ENCODE results near the gene SCARF1. TPM values are rescaled to one million over a fixed set of nuclear protein-coding genes. Genes with fewer than 3 reads are reported as not detected.

SCARF1 gene
- total and polyA plus RNA-seq, 4 donors = 0.63 to 31.6 (median 9.6) TPM

- no peaks in the 10 kb centered on the region for H3K4me1 ChIP-seq (ENCODE audit: control insufficient read depth in 1 of 2, insufficient read depth in 2 of 2, low read length in 2 of 2)
- no peaks in the 10 kb centered on the region for H3K36me3 ChIP-seq (ENCODE audit: control insufficient read depth in 1 of 2, insufficient read depth in 2 of 2, low read length in 1 of 2)
- H3K9me3 ChIP-seq (ENCODE audit: control insufficient read depth, low read length) = no peaks in the 10 kb centered on the region
- WGBS, 2 donors = 90 to 93% methylated on average over 6 of the region's 6 CpGs
- ATAC-seq (ENCODE audit: low FRiP score) = no peak
- intact Hi-C loops (cut with DNase I) = no loop called here
- H3K4me3 ChIP-seq (ENCODE audit: low read length in 2 of 2) = no peak overlapping the region
- no peak overlapping the region for H3K27ac ChIP-seq (ENCODE audit: low read depth in 1 of 2, low read length in 2 of 2)
- H3K27me3 ChIP-seq (ENCODE audit: control insufficient read depth in 1 of 2, insufficient read depth in 2 of 2, low read length in 1 of 2) = no peaks in the 10 kb centered on the region
- no peak for DNase-seq
Measured at GRCh38 chr17:1625581-1625980, 20.0 kb downstream of the SCARF1 start.

DNA sequence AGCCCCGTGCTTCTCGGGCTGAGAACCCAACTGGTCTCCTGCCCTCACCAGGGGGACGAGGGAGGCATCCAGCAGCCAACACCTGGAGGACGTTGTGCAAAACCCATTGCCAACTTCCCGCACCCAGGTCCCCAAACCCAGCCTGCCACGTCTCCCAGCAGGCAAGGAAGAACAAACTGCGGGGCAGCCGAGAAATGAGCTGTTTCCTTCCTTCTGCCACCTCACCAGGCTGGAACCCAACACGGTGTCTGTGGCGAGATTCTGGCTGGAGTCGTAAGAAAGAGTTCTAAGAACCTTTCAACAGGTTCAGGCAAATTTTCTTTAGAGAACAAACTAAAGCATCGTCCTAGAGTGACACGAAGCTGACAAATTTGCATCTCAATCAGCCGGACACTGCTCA is 20.5 kb downstream of the SCARF1 start:
- WGBS, 2 donors = 91 to 97% methylated on average over 14 of the region's 14 CpGs
- Histone ChIP-seq H3K9me3 (ENCODE audit: control insufficient read depth, low read length) (no peaks in the 10 kb centered on the region), H3K27me3 (ENCODE audit: control insufficient read depth in 1 of 2, insufficient read depth in 2 of 2, low read length in 1 of 2) (no peaks in the 10 kb centered on the region), H3K4me3 (ENCODE audit: low read length in 2 of 2) (no peak overlapping the region), H3K27ac (ENCODE audit: low read depth in 1 of 2, low read length in 2 of 2) (no peak overlapping the region), H3K36me3 (ENCODE audit: control insufficient read depth in 1 of 2, insufficient read depth in 2 of 2, low read length in 1 of 2) (no peaks in the 10 kb centered on the region), H3K4me1 (ENCODE audit: control insufficient read depth in 1 of 2, insufficient read depth in 2 of 2, low read length in 2 of 2) (no peaks in the 10 kb centered on the region)
- intact Hi-C loops (cut with DNase I) = no loop called here
- DNase-seq (no peak), ATAC-seq (ENCODE audit: low FRiP score) (no peak)

DNA sequence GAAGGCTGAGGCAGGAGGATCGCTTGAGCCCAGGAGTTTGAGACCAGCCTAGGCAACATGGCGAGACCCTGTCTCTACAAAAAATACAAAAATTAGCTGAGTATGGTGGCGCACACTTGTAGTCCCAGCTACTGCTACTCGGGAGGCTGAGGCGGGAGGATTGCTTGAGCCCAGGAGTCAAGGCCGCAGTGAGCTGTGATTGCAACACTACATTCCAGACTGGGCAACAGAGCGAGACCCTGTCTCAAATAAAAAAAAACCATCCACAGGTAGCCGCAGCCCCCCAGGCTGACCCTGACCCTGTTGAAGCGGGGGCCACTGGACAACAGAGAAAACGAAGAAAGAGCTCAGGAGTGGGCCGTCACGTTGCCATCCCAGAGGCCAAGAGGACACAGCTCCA is 20.9 kb downstream of the SCARF1 start:
- H3K27me3 ChIP-seq (ENCODE audit: control insufficient read depth in 1 of 2, insufficient read depth in 2 of 2, low read length in 1 of 2) = no peaks in the 10 kb centered on the region
- no peak overlapping the region for H3K4me3 ChIP-seq (ENCODE audit: low read length in 2 of 2)
- no peak for DNase-seq
- no peaks in the 10 kb centered on the region for H3K36me3 ChIP-seq (ENCODE audit: control insufficient read depth in 1 of 2, insufficient read depth in 2 of 2, low read length in 1 of 2)
- ATAC-seq (ENCODE audit: low FRiP score) = no peak
- intact Hi-C loops (cut with DNase I) = no loop called here
- no peaks in the 10 kb centered on the region for H3K9me3 ChIP-seq (ENCODE audit: control insufficient read depth, low read length)
- 89 to 91% methylated on average over 12 of the region's 12 CpGs for WGBS, 2 donors
- H3K27ac ChIP-seq (ENCODE audit: low read depth in 1 of 2, low read length in 2 of 2) = no peak overlapping the region
- H3K4me1 ChIP-seq (ENCODE audit: control insufficient read depth in 1 of 2, insufficient read depth in 2 of 2, low read length in 2 of 2) = no peaks in the 10 kb centered on the region

DNA sequence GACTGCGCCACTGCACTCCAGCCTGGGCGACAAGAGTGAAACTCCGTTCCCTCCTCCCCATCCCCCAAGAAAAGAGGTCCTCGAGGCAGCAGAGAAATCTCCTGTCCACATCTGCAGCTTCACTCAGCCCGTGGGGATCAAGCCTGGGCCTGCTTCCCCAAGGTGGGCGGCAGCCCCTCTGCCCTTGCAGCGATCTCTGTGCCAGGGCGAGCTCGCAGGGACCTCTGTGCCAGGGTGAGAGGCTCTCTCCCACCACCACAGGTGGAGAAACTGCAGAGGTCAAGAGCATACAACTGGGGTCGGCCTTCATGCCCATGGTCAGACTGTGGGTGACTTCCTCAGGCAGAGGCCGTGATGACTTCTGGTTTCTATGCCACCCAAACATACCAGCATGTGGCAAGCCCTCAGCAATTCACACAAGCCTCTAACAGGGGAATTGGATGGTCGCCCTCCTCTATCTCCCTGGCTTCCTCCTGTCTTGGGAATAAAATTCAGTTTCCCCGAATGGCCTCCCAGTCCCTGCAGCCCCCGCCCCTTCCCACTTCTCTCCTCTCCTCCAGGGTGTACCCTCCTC is 22.4 kb downstream of the SCARF1 start:
- WGBS, 2 donors = 95 to 96% methylated on average over 14 of the region's 14 CpGs
- intact Hi-C loops (cut with DNase I) = no loop called here
- H3K36me3 ChIP-seq (ENCODE audit: control insufficient read depth in 1 of 2, insufficient read depth in 2 of 2, low read length in 1 of 2) = no peaks in the 10 kb centered on the region
- DNase-seq = no peak
- H3K9me3 ChIP-seq (ENCODE audit: control insufficient read depth, low read length) = no peaks in the 10 kb centered on the region
- no peak overlapping the region for H3K4me3 ChIP-seq (ENCODE audit: low read length in 2 of 2)
- H3K4me1 ChIP-seq (ENCODE audit: control insufficient read depth in 1 of 2, insufficient read depth in 2 of 2, low read length in 2 of 2) = no peaks in the 10 kb centered on the region
- H3K27ac ChIP-seq (ENCODE audit: low read depth in 1 of 2, low read length in 2 of 2) = no peak overlapping the region
- H3K27me3 ChIP-seq (ENCODE audit: control insufficient read depth in 1 of 2, insufficient read depth in 2 of 2, low read length in 1 of 2) = no peaks in the 10 kb centered on the region
- no peak for ATAC-seq (ENCODE audit: low FRiP score)

GRCh38 chr17:1621273-1621954 is 24.1 kb downstream of the SCARF1 start:
- 85 to 87% methylated on average over 22 of the region's 22 CpGs for WGBS, 2 donors
- Histone ChIP-seq H3K27ac (ENCODE audit: low read depth in 1 of 2, low read length in 2 of 2) (no peak overlapping the region), H3K9me3 (ENCODE audit: control insufficient read depth, low read length) (no peaks in the 10 kb centered on the region), H3K36me3 (ENCODE audit: control insufficient read depth in 1 of 2, insufficient read depth in 2 of 2, low read length in 1 of 2) (no peaks in the 10 kb centered on the region), H3K27me3 (ENCODE audit: control insufficient read depth in 1 of 2, insufficient read depth in 2 of 2, low read length in 1 of 2) (no peaks in the 10 kb centered on the region), H3K4me1 (ENCODE audit: control insufficient read depth in 1 of 2, insufficient read depth in 2 of 2, low read length in 2 of 2) (no peaks in the 10 kb centered on the region), H3K4me3 (ENCODE audit: low read length in 2 of 2) (no peak overlapping the region)
- intact Hi-C loops (cut with DNase I) = no loop called here
- no peak for ATAC-seq (ENCODE audit: low FRiP score)
- no peak for DNase-seq

DNA sequence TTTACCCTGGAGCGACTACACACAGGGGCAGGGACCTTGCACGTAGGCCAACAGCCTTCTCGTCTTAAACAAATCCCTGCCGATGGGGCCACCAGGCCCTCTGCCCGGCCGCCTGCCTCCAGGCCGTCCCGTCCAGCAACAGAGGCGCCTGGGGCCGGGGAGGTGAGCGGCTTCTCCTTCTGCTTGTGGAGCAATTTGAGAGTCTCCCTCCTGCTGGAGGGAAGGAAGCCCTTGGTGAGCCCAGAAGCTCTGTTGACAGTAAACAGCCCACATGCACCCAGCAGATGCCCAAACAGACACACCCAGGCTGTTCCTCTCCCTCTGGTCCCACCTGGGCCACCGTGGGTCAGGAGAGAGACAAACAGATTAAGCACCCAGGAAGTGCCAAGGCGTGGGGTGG is 25.0 kb downstream of the SCARF1 start:
- ATAC-seq (ENCODE audit: low FRiP score) (no peak), DNase-seq (no peak)
- H3K27ac ChIP-seq (ENCODE audit: low read depth in 1 of 2, low read length in 2 of 2) = no peak overlapping the region
- WGBS, 2 donors = 90 to 91% methylated on average over 13 of the region's 13 CpGs
- no peak overlapping the region for H3K4me3 ChIP-seq (ENCODE audit: low read length in 2 of 2)
- no peaks in the 10 kb centered on the region for H3K9me3 ChIP-seq (ENCODE audit: control insufficient read depth, low read length)
- H3K27me3 ChIP-seq (ENCODE audit: control insufficient read depth in 1 of 2, insufficient read depth in 2 of 2, low read length in 1 of 2) = no peaks in the 10 kb centered on the region
- intact Hi-C loops (cut with DNase I) = no loop called here
- H3K4me1 ChIP-seq (ENCODE audit: control insufficient read depth in 1 of 2, insufficient read depth in 2 of 2, low read length in 2 of 2) = no peaks in the 10 kb centered on the region
- no peaks in the 10 kb centered on the region for H3K36me3 ChIP-seq (ENCODE audit: control insufficient read depth in 1 of 2, insufficient read depth in 2 of 2, low read length in 1 of 2)

GRCh38 chr17:1617620-1618174 is 27.8 kb downstream of the SCARF1 start:
- ATAC-seq (ENCODE audit: low FRiP score) = peak; percentile 33
- no peaks in the 10 kb centered on the region for H3K27me3 ChIP-seq (ENCODE audit: control insufficient read depth in 1 of 2, insufficient read depth in 2 of 2, low read length in 1 of 2)
- no peaks in the 10 kb centered on the region for H3K4me1 ChIP-seq (ENCODE audit: control insufficient read depth in 1 of 2, insufficient read depth in 2 of 2, low read length in 2 of 2)
- H3K36me3 ChIP-seq (ENCODE audit: control insufficient read depth in 1 of 2, insufficient read depth in 2 of 2, low read length in 1 of 2) = no peaks in the 10 kb centered on the region
- H3K9me3 ChIP-seq (ENCODE audit: control insufficient read depth, low read length) = no peaks in the 10 kb centered on the region
- H3K4me3 ChIP-seq (ENCODE audit: low read length in 2 of 2) = no peak overlapping the region
- DNase-seq = no peak
- WGBS, 2 donors = 82 to 84% methylated on average over 20 of the region's 20 CpGs
- no peak overlapping the region for H3K27ac ChIP-seq (ENCODE audit: low read depth in 1 of 2, low read length in 2 of 2)
- intact Hi-C loops (cut with DNase I) = no loop called here

- DNase-seq (no peak), ATAC-seq (ENCODE audit: low FRiP score) (no peak)
- 87 to 90% methylated on average over 13 of the region's 13 CpGs for WGBS, 2 donors
- no peak overlapping the region for H3K27ac ChIP-seq (ENCODE audit: low read depth in 1 of 2, low read length in 2 of 2)
- no peak overlapping the region for H3K4me3 ChIP-seq (ENCODE audit: low read length in 2 of 2)
- H3K4me1 ChIP-seq (ENCODE audit: control insufficient read depth in 1 of 2, insufficient read depth in 2 of 2, low read length in 2 of 2) = no peaks in the 10 kb centered on the region
- H3K36me3 ChIP-seq (ENCODE audit: control insufficient read depth in 1 of 2, insufficient read depth in 2 of 2, low read length in 1 of 2) = no peaks in the 10 kb centered on the region
- intact Hi-C loops (cut with DNase I) = no loop called here
- H3K27me3 ChIP-seq (ENCODE audit: control insufficient read depth in 1 of 2, insufficient read depth in 2 of 2, low read length in 1 of 2) = no peaks in the 10 kb centered on the region
- H3K9me3 ChIP-seq (ENCODE audit: control insufficient read depth, low read length) = no peaks in the 10 kb centered on the region
Measured at GRCh38 chr17:1616101-1616500, 29.4 kb downstream of the SCARF1 start.

- DNase-seq (no peak), ATAC-seq (ENCODE audit: low FRiP score) (no peak)
- Histone ChIP-seq H3K4me3 (ENCODE audit: low read length in 2 of 2) (no peak overlapping the region), H3K27me3 (ENCODE audit: control insufficient read depth in 1 of 2, insufficient read depth in 2 of 2, low read length in 1 of 2) (no peaks in the 10 kb centered on the region), H3K4me1 (ENCODE audit: control insufficient read depth in 1 of 2, insufficient read depth in 2 of 2, low read length in 2 of 2) (no peaks in the 10 kb centered on the region), H3K36me3 (ENCODE audit: control insufficient read depth in 1 of 2, insufficient read depth in 2 of 2, low read length in 1 of 2) (no peaks in the 10 kb centered on the region), H3K27ac (ENCODE audit: low read depth in 1 of 2, low read length in 2 of 2) (no peak overlapping the region), H3K9me3 (ENCODE audit: control insufficient read depth, low read length) (no peaks in the 10 kb centered on the region)
- intact Hi-C loops (cut with DNase I) = no loop called here
- 84 to 90% methylated on average over 16 of the region's 16 CpGs for WGBS, 2 donors
Measured at GRCh38 chr17:1612400-1612799, 33.1 kb downstream of the SCARF1 start.
